Natural killer cell (primary cell): ENCODE results near the gene INO80. TPM values are rescaled to one million over a fixed set of nuclear protein-coding genes. Genes with fewer than 3 reads are reported as not detected.

Experiments
- ATAC-seq, 3 donors: fragments of 150-1000 bp in 2 of 3; fragments of 200-7000 bp in 1 of 3; cut with Tn5 transposase; 1 replicate in 1 of 3; 2 replicates in 2 of 3; pipeline ENCODE4 v1.10.0; 2021; ENCODE audit warnings: mild to moderate bottlenecking in 2 of 3, moderate library complexity in 2 of 3
- DNase-seq, 2 donors: peaks; one replicate each; pipeline versions ENCODE4 v3.0.0 to v3.0.0-alpha.2; 2013 to 2021; ENCODE audit warnings: mixed read lengths in 1 of 2
- H3K27ac ChIP-seq: one replicate; pipeline ENCODE4 v1.5.1; 2013; ENCODE audit warnings: mild to moderate bottlenecking, low read length
- H3K27me3 ChIP-seq: one replicate; pipeline ENCODE4 v1.6.1; 2013; ENCODE audit warnings: low read length; ENCODE audit not compliant: control insufficient read depth, insufficient read depth
- H3K36me3 ChIP-seq: one replicate; pipeline ENCODE4 v1.6.1; 2013; ENCODE audit warnings: low read length; ENCODE audit not compliant: control insufficient read depth, insufficient read depth
- H3K4me1 ChIP-seq: one replicate; pipeline ENCODE4 v1.6.1; 2013; ENCODE audit warnings: low read length; ENCODE audit not compliant: control insufficient read depth, insufficient read depth
- H3K4me3 ChIP-seq: one replicate; pipeline ENCODE4 v1.5.1; 2013; ENCODE audit warnings: low read length
- H3K9me3 ChIP-seq: one replicate; pipeline ENCODE4 v1.6.1; 2013; ENCODE audit warnings: low read length; ENCODE audit not compliant: control insufficient read depth, insufficient read depth
- H3K27ac Mint-ChIP-seq, 2 donors: one replicate each; pipeline ENCODE4 v1.8.0; 2022; ENCODE audit warnings: mild to moderate bottlenecking in 2 of 2, mixed read lengths in 2 of 2, moderate library complexity in 1 of 2
- H3K27me3 Mint-ChIP-seq, 2 donors: one replicate each; pipeline ENCODE4 v1.8.0; 2022; ENCODE audit warnings: low read depth in 2 of 2, mixed read lengths in 2 of 2
- H3K36me3 Mint-ChIP-seq: one replicate; pipeline ENCODE4 v1.8.0; 2022; ENCODE audit warnings: mixed read lengths
- H3K4me1 Mint-ChIP-seq, 2 donors: one replicate each; pipeline ENCODE4 v1.8.0; 2022; ENCODE audit warnings: mixed read lengths in 2 of 2
- H3K4me3 Mint-ChIP-seq: one replicate; pipeline ENCODE4 v1.8.0; 2022; ENCODE audit warnings: mild to moderate bottlenecking, moderate library complexity, mixed read lengths
- H3K9me3 Mint-ChIP-seq, 2 donors: one replicate each; pipeline ENCODE4 v1.8.0; 2022; ENCODE audit warnings: mixed read lengths in 2 of 2
- WGBS: methylation state at CpG from one replicate; pipeline ENCODE4 v1.1.7; 2013; ENCODE audit warnings: missing lambda C conversion rate; ENCODE audit not compliant: insufficient coverage; 5-methylcytosine and 5-hydroxymethylcytosine counted together
- intact Hi-C: fragments of 100-400 bp; cut with micrococcal nuclease; formaldehyde crosslinking; loops from one replicate; pipeline ENCODE4 v1.14.2; 2022
- total RNA-seq, 4 donors: library from RNA; stranded (reverse); fragments of 120-200 nt in 1 of 4; gene quantifications; one replicate each; pipeline versions ENCODE4 v1.2.3 to v1.2.4, GENCODE V29; 2013 to 2022
- TF ChIP-seq, protein P1 (sequence below): fragments of 200-600 bp; IDR thresholded peaks from one replicate; pipeline ENCODE4 v1.8.0; 2022; ENCODE audit warnings: antibody characterized with exemption

INO80 gene
- total RNA-seq, 3 donors from 2014 or later (not counting 1 experiment from before 2014, with no cell fraction given) = 36.4 to 45.7 (median 43.9) TPM

DNA sequence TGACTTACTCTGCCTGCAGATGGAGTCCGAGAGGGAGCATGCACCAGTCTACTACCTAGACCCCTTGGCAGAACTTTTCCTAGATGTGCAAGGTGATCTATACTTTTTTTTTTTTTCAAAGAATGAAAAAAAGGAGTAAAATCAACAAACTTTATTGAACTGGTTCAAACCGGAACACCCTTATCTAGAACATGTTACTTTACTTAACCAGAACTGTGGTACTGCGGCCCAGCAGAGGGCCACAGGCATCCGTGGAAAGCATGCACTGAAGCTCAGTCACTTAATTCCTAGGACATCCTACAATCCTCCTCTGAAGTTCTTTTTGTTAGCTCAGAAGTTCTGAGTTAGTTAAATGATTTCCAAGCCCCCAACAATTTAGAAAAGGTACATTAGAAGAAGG is 141.2 kb downstream of the INO80 start:
- no peaks in the 10 kb centered on the region for H3K4me1 Mint-ChIP-seq
- H3K27me3 Mint-ChIP-seq = no peaks in the 10 kb centered on the region
- no peaks in the 10 kb centered on the region for H3K9me3 Mint-ChIP-seq
- Histone ChIP-seq H3K9me3 (no peaks in the 10 kb centered on the region), H3K27ac (no peak overlapping the region), H3K4me3 (no peak overlapping the region), H3K4me1 (no peaks in the 10 kb centered on the region), H3K27me3 (no peaks in the 10 kb centered on the region), H3K36me3 (peaks cover 30% of the 10 kb centered on the region)
- DNase-seq = no peak
- H3K27ac Mint-ChIP-seq = no peak overlapping the region
- no peaks in the 10 kb centered on the region for H3K36me3 Mint-ChIP-seq
- TF ChIP-seq, protein P1, sequence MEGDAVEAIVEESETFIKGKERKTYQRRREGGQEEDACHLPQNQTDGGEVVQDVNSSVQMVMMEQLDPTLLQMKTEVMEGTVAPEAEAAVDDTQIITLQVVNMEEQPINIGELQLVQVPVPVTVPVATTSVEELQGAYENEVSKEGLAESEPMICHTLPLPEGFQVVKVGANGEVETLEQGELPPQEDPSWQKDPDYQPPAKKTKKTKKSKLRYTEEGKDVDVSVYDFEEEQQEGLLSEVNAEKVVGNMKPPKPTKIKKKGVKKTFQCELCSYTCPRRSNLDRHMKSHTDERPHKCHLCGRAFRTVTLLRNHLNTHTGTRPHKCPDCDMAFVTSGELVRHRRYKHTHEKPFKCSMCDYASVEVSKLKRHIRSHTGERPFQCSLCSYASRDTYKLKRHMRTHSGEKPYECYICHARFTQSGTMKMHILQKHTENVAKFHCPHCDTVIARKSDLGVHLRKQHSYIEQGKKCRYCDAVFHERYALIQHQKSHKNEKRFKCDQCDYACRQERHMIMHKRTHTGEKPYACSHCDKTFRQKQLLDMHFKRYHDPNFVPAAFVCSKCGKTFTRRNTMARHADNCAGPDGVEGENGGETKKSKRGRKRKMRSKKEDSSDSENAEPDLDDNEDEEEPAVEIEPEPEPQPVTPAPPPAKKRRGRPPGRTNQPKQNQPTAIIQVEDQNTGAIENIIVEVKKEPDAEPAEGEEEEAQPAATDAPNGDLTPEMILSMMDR = no peak
- WGBS = 93% methylated on average over 4 of the region's 4 CpGs
- intact Hi-C loops = no loop called here
- no peak overlapping the region for H3K4me3 Mint-ChIP-seq
- ATAC-seq = no peak

DNA sequence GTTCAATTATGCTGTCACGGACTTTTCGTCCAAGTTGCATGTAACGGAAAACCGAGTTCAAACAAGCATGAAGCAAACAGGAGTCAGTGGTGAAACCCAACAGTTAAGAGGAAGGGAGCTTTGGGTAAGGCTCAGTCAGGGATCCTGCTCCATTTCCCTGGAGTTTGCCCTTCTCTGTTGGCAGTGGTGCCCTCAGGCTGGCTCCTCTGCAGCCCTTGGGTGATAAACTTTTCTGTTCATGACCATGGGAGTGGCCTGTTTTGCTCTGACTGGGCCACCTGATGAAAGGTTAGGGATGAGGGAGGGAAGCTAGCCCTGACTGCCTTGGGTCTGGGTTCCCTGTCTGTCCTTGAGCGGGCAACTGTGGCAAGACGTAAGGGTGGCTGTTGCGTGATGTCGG is 146.7 kb downstream of the INO80 start:
- TF ChIP-seq, protein P1 = no peak
- H3K9me3 Mint-ChIP-seq = no peaks in the 10 kb centered on the region
- H3K4me1 Mint-ChIP-seq = no peaks in the 10 kb centered on the region
- no peak for ATAC-seq
- no peaks in the 10 kb centered on the region for H3K36me3 ChIP-seq
- H3K4me3 Mint-ChIP-seq = no peak overlapping the region
- intact Hi-C loops = no loop called here
- no peak overlapping the region for H3K4me3 ChIP-seq
- peaks cover 0 to 3% of the 10 kb centered on the region in 2 donors for H3K27me3 Mint-ChIP-seq
- no peak overlapping the region for H3K27ac ChIP-seq
- H3K4me1 ChIP-seq = no peaks in the 10 kb centered on the region
- no peak for DNase-seq
- H3K27ac Mint-ChIP-seq = no peak overlapping the region
- 90% methylated on average over 7 of the region's 8 CpGs for WGBS
- H3K36me3 Mint-ChIP-seq = no peaks in the 10 kb centered on the region
- no peaks in the 10 kb centered on the region for H3K9me3 ChIP-seq
- H3K27me3 ChIP-seq = no peaks in the 10 kb centered on the region

DNA sequence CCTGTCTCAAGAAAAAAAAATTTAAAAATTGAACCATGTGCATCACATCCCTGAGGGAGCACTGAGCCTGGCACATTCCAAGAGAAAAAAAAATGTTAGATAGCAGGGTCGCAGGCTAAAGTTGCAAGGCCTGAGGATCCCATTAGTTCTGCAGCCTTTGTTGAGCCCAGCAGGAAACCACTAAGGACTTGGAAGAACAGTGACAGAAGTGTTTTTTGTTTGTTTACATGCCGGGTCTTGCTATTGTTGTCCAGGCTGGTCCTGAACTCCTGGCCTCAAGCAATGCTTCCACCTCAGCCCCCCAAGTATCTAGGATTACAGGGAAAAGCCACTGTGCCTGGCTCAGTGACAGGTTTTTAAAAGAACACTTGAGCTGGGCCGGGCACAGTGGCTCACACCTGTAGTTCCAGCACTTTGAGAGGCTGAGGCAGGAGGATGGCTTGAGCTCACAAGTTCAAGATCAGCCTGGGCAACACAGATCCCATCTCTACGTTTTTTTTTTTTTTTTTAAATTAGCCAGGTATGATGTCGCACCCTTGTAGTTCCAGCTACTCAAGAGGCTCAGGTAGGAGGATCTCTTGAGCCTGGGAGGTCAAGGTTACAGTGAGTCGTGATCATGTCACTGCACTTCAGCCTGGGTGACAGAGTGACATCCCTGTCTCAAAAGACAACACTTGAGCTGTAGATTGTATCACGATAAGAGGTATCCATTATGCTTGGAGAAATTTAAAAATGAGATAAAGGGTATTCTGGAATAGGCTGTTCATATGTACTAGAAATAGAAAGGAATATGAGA is 147.6 kb downstream of the INO80 start:
- intact Hi-C loops = no loop called here
- 74% methylated on average over 7 of the region's 7 CpGs for WGBS
- Histone ChIP-seq H3K27me3 (no peaks in the 10 kb centered on the region), H3K9me3 (no peaks in the 10 kb centered on the region), H3K4me1 (no peaks in the 10 kb centered on the region), H3K4me3 (no peak overlapping the region), H3K36me3 (no peaks in the 10 kb centered on the region), H3K27ac (no peak overlapping the region)
- no peak overlapping the region for H3K4me3 Mint-ChIP-seq
- H3K27ac Mint-ChIP-seq = no peak overlapping the region
- no peaks in the 10 kb centered on the region for H3K36me3 Mint-ChIP-seq
- no peaks in the 10 kb centered on the region for H3K9me3 Mint-ChIP-seq
- no peak for DNase-seq
- H3K27me3 Mint-ChIP-seq = peaks cover 0 to 3% of the 10 kb centered on the region in 2 donors
- TF ChIP-seq, protein P1 = no peak
- no peaks in the 10 kb centered on the region for H3K4me1 Mint-ChIP-seq
- no peak for ATAC-seq

DNA sequence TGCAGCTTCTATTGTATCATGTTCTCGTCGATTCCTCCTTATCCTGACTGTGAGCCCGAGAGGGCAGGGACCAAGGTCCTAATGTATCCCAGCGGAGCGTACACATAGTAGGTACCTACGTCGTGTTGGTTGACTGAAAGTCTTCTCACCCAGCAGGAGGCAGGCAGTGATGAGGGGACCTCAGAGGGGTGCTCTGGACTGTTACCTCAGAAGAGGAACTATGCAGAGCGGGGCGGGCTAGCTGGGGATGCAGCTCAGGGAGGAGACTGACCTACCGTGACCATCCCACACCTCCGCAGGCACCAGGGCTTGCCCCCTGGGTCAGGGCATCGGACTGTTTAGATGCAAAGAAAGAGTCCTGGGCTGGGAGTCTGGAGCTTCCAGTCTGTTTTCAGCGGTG is 151.4 kb downstream of the INO80 start:
- WGBS = 76% methylated on average over 13 of the region's 13 CpGs
- intact Hi-C loops = no loop called here
- H3K4me1 ChIP-seq = no peaks in the 10 kb centered on the region
- DNase-seq (no peak), ATAC-seq (peak in 1 of 3 donors; percentile 24)
- Mint-ChIP-seq H3K36me3 (no peaks in the 10 kb centered on the region), H3K4me1 (no peaks in the 10 kb centered on the region), H3K27me3 (peaks cover 0 to 8% of the 10 kb centered on the region in 2 donors), H3K4me3 (no peak overlapping the region), H3K27ac (no peak overlapping the region), H3K9me3 (no peaks in the 10 kb centered on the region)
- H3K9me3 ChIP-seq = no peaks in the 10 kb centered on the region
- H3K36me3 ChIP-seq = no peaks in the 10 kb centered on the region
- no peak overlapping the region for H3K27ac ChIP-seq
- no peaks in the 10 kb centered on the region for H3K27me3 ChIP-seq
- TF ChIP-seq, protein P1 = no peak
- H3K4me3 ChIP-seq = no peak overlapping the region
